ENCODE measurements around the gene WDR7.

GRCh38 chr18:56902653-56903052 is 251.5 kb downstream of the WDR7 start:
- TF ChIP-seq CTCF (IDR thresholded peaks at IDR 0.05; ENCODE audit: low read depth, low read length) (no peak), EZH2phosphoT487 (IDR thresholded peaks at IDR 0.05; ENCODE audit: low read depth) (no peak)

All from OCI-LY3 (cell line).